HuH-7 (cell line): ENCODE results near the gene FUT7.

Experiments
- DNase-seq: peaks from one replicate; pipeline ENCODE4 v3.0.0; 2011; ENCODE audit warnings: low spot score

FUT7 gene

DNA sequence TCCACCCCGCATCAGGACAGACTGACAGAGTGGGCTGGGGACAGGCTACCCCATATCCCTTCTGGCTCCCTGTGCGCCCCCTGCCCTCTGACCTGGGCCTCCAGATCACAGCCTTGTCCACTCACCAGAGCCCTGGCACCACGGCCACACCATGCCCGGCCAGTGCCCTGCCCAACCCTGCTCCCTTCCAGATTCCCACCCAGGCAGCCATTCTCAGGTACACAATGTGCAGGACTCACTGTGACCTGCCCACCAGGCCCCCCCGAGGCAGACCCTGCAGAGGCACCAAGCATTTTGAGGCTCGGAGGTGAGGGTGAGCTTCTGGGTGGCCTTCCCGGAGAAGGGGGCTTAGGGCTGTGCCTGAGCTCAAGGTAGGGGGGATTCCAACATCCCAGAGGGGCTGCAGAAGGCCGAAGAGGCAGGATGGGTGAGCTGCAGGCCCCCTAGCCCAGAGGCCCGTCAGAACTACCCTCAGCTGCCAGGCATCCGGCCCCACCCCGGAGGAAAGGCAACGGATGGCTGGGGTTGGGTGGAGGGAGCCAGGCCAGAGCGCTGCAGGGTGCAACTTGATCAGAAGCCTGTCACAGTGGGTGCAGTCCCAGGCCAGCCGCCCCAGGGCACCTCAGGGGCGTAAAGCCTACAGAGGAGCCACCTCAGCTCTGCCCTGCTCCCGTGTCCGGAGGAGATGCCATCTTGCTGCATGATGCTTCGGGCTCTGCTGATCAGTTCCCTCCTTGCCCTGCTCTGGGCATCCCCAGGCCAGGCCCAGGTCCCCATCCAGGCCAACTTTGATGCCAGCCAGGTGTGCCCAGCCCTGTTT is 49.4 kb downstream of the FUT7 start, which contains the start of gene LCNL1:
TSS of gene LCNL1 (plus strand) at position 762 of the 820 bp plus-strand sequence. CDS start 594 bp downstream, outside the sequence.
- DNase-seq: no peak

DNA sequence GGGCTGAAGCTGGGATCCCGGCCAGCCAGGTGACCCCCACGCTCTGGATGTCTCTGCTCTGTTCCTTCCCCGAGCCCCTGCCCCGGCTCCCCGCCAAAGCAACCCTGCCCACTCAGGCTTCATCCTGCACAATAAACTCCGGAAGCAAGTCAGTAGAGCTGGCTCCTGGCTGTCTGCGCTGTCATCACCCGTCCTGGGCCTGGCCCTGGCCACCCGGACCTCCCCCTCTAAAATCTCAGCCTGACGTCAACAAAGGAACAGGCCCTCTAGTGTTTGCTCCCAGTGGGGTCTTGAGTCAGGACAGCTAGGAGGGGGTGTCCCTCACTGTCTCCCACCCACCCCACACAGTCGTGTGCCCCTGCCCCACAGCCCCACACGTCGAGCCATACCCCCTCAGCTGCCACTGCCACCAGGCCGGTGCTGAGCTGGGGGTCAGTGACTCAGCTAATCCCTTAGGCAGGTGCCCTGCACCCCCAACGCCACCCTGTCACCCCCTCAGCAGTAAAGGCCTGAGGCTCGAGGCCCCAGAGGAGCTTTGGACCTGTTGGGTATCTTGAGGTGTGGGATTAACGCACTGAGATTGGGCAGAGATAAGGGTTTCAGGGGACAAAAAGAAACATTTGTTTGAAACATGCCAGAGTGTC is 50.2 kb downstream of the FUT7 start:
- no peak for DNase-seq

DNA sequence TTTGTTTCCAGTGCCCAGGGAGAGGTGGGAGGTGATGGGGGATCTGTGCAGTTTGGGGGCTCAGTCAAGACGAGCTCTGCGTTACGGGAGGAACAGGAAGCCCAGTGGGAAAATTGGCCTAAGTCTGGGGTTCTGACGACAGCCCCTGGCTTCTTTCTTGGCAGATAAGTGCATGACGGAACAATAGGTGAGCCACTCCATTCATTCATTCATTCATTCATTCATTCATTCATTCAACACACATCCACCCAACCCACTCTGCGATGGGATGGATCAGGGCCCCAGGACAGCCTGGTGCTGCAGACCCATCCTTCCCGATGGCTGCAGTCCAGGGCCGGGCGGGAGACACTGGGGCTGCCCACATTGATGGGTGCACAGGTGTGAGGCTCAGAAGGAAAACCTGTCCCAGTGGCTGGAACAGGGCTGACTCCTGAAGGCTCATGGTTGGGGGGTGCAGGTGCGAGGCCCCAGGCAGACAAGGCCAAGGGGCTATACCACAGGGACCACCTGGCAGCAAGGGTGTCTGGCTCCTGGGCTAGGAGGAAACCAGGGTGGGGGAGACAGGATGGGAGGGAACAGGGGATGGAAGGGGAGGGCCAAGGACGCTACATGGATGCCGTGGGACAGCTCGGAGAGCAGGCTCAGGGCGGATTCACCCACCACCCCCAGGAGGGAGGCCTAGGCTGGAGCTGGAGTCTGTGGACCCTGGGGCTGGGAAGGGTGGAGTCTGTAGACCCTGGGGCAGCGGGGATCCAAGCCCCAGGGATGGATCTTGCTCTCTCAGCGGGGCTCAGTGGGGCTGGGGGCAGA is 51.0 kb downstream of the FUT7 start:
- no peak for DNase-seq
